ENCODE measurements around the gene GDPD5.

GDPD5 gene

DNA sequence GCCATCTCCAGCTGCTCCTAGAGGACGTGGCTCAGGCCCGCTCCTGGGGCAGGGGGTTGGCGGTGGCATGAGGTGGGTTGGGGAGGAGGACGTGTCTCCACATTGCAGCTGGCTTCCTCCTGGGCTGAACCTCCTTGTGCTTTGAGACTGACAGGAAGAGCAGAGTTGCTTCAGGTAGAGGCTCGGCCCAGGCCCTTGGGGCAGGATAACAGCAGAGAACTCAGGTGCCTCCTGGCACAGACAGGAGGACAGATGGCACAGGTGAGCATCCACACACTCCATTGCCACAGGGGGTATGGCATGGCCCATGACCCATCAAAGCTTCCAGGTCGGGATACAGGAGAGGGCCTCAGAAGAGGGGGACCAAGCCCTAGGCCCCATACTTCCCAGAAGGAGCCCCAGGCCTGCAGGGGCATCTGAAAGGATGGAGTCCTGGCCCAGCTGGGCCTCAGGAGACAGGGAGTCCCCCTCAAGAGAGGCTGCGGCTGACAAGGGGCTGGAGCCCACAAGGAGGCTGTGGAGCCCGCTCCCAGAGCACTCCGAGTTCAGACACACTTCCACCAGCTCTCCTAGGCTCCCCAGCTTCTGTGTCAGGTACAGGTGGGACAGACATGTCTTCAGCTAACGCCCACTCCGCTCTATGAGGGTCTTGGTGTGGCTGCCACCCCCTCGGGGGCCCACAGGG, 90.7 kb downstream of the GDPD5 start:
- Histone ChIP-seq H3K27me3 (ENCODE audit: control insufficient read depth, low read length) (peaks cover 8% of the 10 kb centered on the region; the same call in 1 of the 2 replicates), H3K79me2 (ENCODE audit: control insufficient read depth, low read length) (no peaks in the 10 kb centered on the region), H3K27ac (ENCODE audit: low read depth, low read length) (no peak overlapping the region), H3K9me3 (ENCODE audit: control insufficient read depth, insufficient read depth, low read length) (no peaks in the 10 kb centered on the region), H3K36me3 (ENCODE audit: control insufficient read depth, low read length) (no peaks in the 10 kb centered on the region), H3K4me2 (ENCODE audit: low read length) (no peak overlapping the region), H3K4me3 (ENCODE audit: low read length) (no peak overlapping the region), H3K4me1 (ENCODE audit: control insufficient read depth, low read length) (no peaks in the 10 kb centered on the region), H4K20me1 (ENCODE audit: control insufficient read depth, insufficient read depth, low read depth, low read length) (no peaks in the 10 kb centered on the region; the same call in 1 of the 2 replicates), H3K9me2 (replicated peaks; ENCODE audit: control insufficient read depth, low read length) (no peaks in the 10 kb centered on the region), H3F3A (ENCODE audit: control insufficient read depth, insufficient read depth) (no peaks in the 10 kb centered on the region)
- TF ChIP-seq, protein P1, sequence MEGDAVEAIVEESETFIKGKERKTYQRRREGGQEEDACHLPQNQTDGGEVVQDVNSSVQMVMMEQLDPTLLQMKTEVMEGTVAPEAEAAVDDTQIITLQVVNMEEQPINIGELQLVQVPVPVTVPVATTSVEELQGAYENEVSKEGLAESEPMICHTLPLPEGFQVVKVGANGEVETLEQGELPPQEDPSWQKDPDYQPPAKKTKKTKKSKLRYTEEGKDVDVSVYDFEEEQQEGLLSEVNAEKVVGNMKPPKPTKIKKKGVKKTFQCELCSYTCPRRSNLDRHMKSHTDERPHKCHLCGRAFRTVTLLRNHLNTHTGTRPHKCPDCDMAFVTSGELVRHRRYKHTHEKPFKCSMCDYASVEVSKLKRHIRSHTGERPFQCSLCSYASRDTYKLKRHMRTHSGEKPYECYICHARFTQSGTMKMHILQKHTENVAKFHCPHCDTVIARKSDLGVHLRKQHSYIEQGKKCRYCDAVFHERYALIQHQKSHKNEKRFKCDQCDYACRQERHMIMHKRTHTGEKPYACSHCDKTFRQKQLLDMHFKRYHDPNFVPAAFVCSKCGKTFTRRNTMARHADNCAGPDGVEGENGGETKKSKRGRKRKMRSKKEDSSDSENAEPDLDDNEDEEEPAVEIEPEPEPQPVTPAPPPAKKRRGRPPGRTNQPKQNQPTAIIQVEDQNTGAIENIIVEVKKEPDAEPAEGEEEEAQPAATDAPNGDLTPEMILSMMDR (IDR thresholded peaks at IDR 0.05; ENCODE audit: low read depth, low read length, poor library complexity, severe bottlenecking): no peak
- no peak for TF ChIP-seq EZH2phosphoT487 (IDR thresholded peaks at IDR 0.05; ENCODE audit: borderline replicate concordance, low read length)

DNA sequence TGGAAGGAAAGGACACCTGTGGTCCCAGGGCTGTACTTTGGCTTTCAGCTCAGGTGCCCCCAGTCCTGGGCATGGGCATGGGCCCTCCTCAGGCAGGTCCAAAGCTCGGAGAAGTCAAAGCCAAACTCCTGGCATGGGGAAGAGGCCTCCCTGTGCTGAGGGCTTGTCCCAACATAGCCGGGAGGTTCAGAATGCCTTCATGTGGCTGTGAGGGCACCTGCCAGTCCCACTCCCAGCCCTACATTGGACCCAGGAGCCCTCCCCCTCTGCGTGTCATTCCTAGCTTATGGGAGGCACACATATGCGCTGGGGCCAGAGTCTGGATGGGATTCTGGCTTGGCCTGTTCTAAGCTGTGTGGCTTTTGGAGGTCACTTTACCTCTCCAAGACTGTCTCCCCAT, 91.7 kb downstream of the GDPD5 start:
- Histone ChIP-seq H4K20me1 (ENCODE audit: control insufficient read depth, insufficient read depth, low read depth, low read length) (no peaks in the 10 kb centered on the region; the same call in 1 of the 2 replicates), H3K4me2 (ENCODE audit: low read length) (no peak overlapping the region), H3K9me3 (ENCODE audit: control insufficient read depth, insufficient read depth, low read length) (no peaks in the 10 kb centered on the region), H3K36me3 (ENCODE audit: control insufficient read depth, low read length) (no peaks in the 10 kb centered on the region), H3K9me2 (replicated peaks; ENCODE audit: control insufficient read depth, low read length) (no peaks in the 10 kb centered on the region), H3K27ac (ENCODE audit: low read depth, low read length) (no peak overlapping the region), H3K79me2 (ENCODE audit: control insufficient read depth, low read length) (no peaks in the 10 kb centered on the region), H3K27me3 (ENCODE audit: control insufficient read depth, low read length) (peaks cover 8% of the 10 kb centered on the region; the same call in 1 of the 2 replicates), H3K4me3 (ENCODE audit: low read length) (no peak overlapping the region), H3K4me1 (ENCODE audit: control insufficient read depth, low read length) (no peaks in the 10 kb centered on the region), H3F3A (ENCODE audit: control insufficient read depth, insufficient read depth) (no peaks in the 10 kb centered on the region)
- no peak for TF ChIP-seq EZH2phosphoT487 (IDR thresholded peaks at IDR 0.05; ENCODE audit: borderline replicate concordance, low read length)
- TF ChIP-seq, protein P1 (IDR thresholded peaks at IDR 0.05; ENCODE audit: low read depth, low read length, poor library complexity, severe bottlenecking): no peak

DNA sequence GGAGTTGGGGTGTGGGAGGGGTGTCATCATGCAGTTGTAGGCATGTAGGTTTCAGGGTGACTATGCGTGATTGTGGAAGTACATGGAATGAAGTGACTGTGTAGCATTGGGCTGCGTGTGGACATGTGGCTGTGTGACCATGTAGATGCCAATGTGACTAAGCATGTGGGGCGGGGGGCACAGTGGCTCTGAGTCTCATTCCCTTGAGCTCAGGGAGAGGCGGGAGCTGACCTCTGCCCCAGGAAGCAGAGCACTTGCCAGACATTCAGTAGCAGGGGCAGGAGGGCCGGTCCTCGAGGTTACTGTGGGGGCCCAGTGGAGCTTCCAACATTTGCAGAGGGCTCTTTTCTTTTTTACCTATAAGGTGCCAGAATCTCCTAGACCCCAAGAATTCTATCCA, 92.3 kb downstream of the GDPD5 start:
- Histone ChIP-seq H3F3A (ENCODE audit: control insufficient read depth, insufficient read depth) (no peaks in the 10 kb centered on the region), H3K36me3 (ENCODE audit: control insufficient read depth, low read length) (no peaks in the 10 kb centered on the region), H3K4me2 (ENCODE audit: low read length) (no peak overlapping the region), H3K27ac (ENCODE audit: low read depth, low read length) (no peak overlapping the region), H3K9me2 (replicated peaks; ENCODE audit: control insufficient read depth, low read length) (no peaks in the 10 kb centered on the region), H3K27me3 (ENCODE audit: control insufficient read depth, low read length) (peaks cover 8% of the 10 kb centered on the region; the same call in 1 of the 2 replicates), H3K79me2 (ENCODE audit: control insufficient read depth, low read length) (no peaks in the 10 kb centered on the region), H3K9me3 (ENCODE audit: control insufficient read depth, insufficient read depth, low read length) (no peaks in the 10 kb centered on the region), H3K4me1 (ENCODE audit: control insufficient read depth, low read length) (no peaks in the 10 kb centered on the region), H3K4me3 (ENCODE audit: low read length) (no peak overlapping the region), H4K20me1 (ENCODE audit: control insufficient read depth, insufficient read depth, low read depth, low read length) (no peaks in the 10 kb centered on the region; the same call in 1 of the 2 replicates)
- TF ChIP-seq, protein P1 (IDR thresholded peaks at IDR 0.05; ENCODE audit: low read depth, low read length, poor library complexity, severe bottlenecking): no peak
- TF ChIP-seq EZH2phosphoT487 (IDR thresholded peaks at IDR 0.05; ENCODE audit: borderline replicate concordance, low read length): no peak

Data from DOHH2 (cell line).